AG04450 (cell line): Measurements from ENCODE around the gene EEIG1. TPM values are rescaled to one million over a fixed set of nuclear protein-coding genes. Genes with fewer than 3 reads are reported as not detected.

Experiments
- CTCF ChIA-PET: fragments of 300-600, 350-600 bp; formaldehyde crosslinking; extraction: SDS; loops from one replicate; lab custom pipeline; 2022; ENCODE audit warnings: antibody characterized with exemption, inconsistent platforms; lab: Charles Lee
- POLR2A ChIA-PET: fragments of 350-600 bp; formaldehyde crosslinking; extraction: SDS; loops from one replicate; lab custom pipeline; 2021; ENCODE audit warnings: antibody characterized with exemption, inconsistent platforms; lab: Yijun Ruan, JAX
- DNase-seq: peaks from one replicate; pipeline ENCODE4 v3.0.0-alpha.2; 2011; ENCODE audit warnings: low read depth, low spot score
- H3K27ac ChIP-seq: one replicate; pipeline ENCODE4 v1.5.1; 2012; ENCODE audit warnings: low read depth, low read length, control low read depth
- H3K27me3 ChIP-seq: one replicate; pipeline ENCODE4 v1.6.0; 2012; ENCODE audit warnings: low read length; ENCODE audit not compliant: control insufficient read depth, insufficient read depth
- H3K4me3 ChIP-seq: 2 replicates; pipeline ENCODE4 v1.5.1; 2011; ENCODE audit warnings: mild to moderate bottlenecking, low read depth, low read length, control low read depth
- H3K9me3 ChIP-seq: 2 replicates; pipeline ENCODE4 v1.5.1; 2012; ENCODE audit warnings: low read length; ENCODE audit not compliant: control insufficient read depth, insufficient read depth
- polyA plus RNA-seq: library from polyadenylated mRNA; depleted of rRNA; stranded (reverse); fragments of >200 nt; gene quantifications from 2 replicates; pipeline ENCODE4 v1.2.3, GENCODE V29; 2011
- TF ChIP-seq, protein P1 (sequence below): IDR thresholded peaks from 2 replicates; pipeline ENCODE4 v1.5.1; 2011; ENCODE audit warnings: low read depth, low read length, control low read depth, inconsistent platforms

EEIG1 gene
- polyA plus RNA-seq, 1 experiment = 8.3 TPM

GRCh38 chr9:127976498-127976897, 4.3 kb downstream of the EEIG1 start:
- H3K27me3 ChIP-seq = no peaks in the 10 kb centered on the region
- ChIA-PET POLR2A (no interaction called here), CTCF (interaction anchor here (1.2 kb wide), 1 partner anchor 34 kb away, joined by 6 read pairs; no protein-coding TSS in a partner anchor)
- no peak overlapping the region for H3K4me3 ChIP-seq
- no peak overlapping the region for H3K27ac ChIP-seq
- TF ChIP-seq, protein P1, sequence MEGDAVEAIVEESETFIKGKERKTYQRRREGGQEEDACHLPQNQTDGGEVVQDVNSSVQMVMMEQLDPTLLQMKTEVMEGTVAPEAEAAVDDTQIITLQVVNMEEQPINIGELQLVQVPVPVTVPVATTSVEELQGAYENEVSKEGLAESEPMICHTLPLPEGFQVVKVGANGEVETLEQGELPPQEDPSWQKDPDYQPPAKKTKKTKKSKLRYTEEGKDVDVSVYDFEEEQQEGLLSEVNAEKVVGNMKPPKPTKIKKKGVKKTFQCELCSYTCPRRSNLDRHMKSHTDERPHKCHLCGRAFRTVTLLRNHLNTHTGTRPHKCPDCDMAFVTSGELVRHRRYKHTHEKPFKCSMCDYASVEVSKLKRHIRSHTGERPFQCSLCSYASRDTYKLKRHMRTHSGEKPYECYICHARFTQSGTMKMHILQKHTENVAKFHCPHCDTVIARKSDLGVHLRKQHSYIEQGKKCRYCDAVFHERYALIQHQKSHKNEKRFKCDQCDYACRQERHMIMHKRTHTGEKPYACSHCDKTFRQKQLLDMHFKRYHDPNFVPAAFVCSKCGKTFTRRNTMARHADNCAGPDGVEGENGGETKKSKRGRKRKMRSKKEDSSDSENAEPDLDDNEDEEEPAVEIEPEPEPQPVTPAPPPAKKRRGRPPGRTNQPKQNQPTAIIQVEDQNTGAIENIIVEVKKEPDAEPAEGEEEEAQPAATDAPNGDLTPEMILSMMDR = no peak
- no peaks in the 10 kb centered on the region; the same call in 1 of the 2 replicates for H3K9me3 ChIP-seq
- DNase-seq = no peak

GRCh38 chr9:127975376-127976315, 5.1 kb downstream of the EEIG1 start:
- POLR2A ChIA-PET = no interaction called here
- H3K4me3 ChIP-seq = no peak overlapping the region
- DNase-seq = no peak

DNA sequence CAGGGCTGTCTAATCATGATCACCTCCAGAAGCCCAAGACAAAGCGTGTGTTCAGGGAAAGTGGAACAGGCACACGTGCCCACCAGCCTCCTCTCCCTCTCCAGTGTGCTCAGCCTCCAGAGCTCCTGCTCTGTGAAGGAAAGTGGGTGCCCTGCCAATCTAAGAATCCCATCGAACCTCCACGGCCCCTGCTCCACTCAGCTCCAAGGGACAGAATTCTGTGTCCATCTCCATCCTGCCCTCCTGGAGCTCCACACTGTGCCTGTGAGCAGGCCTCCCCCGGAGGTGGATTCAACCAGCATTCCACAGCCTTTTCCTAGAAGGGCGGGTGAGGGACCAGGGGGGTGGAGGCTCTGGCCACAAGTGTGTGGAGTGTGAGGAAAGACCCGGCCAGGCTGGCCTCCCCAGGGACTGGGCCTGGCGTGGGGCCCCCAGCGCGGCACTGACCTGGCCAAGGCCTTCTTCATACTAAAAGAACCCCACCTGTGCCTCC, 6.0 kb downstream of the EEIG1 start:
- ChIA-PET CTCF (interaction anchor here (1.0 kb wide), 1 partner anchor 143 kb away, joined by 4 read pairs; no protein-coding TSS in a partner anchor), POLR2A (interaction anchor here (0.5 kb wide), 1 partner anchor 45 kb away, joined by 3 read pairs; no protein-coding TSS in a partner anchor)
- H3K27ac ChIP-seq = no peak overlapping the region
- no peaks in the 10 kb centered on the region for H3K27me3 ChIP-seq
- H3K4me3 ChIP-seq = no peak overlapping the region
- no peak for DNase-seq
- TF ChIP-seq, protein P1 = no peak
- no peaks in the 10 kb centered on the region; the same call in 1 of the 2 replicates for H3K9me3 ChIP-seq

More at GRCh38 chr9:127975376-127976315, 5.1 kb downstream of the EEIG1 start:
- CTCF ChIA-PET = interaction anchor here (1.0 to 1.2 kb wide), 2 partner anchors 33 to 142 kb away, joined by 4 to 6 read pairs; no protein-coding TSS in a partner anchor
- no peaks in the 10 kb centered on the region for H3K27me3 ChIP-seq
- H3K27ac ChIP-seq = no peak overlapping the region
- TF ChIP-seq, protein P1 = no peak
- no peaks in the 10 kb centered on the region; the same call in 1 of the 2 replicates for H3K9me3 ChIP-seq

DNA sequence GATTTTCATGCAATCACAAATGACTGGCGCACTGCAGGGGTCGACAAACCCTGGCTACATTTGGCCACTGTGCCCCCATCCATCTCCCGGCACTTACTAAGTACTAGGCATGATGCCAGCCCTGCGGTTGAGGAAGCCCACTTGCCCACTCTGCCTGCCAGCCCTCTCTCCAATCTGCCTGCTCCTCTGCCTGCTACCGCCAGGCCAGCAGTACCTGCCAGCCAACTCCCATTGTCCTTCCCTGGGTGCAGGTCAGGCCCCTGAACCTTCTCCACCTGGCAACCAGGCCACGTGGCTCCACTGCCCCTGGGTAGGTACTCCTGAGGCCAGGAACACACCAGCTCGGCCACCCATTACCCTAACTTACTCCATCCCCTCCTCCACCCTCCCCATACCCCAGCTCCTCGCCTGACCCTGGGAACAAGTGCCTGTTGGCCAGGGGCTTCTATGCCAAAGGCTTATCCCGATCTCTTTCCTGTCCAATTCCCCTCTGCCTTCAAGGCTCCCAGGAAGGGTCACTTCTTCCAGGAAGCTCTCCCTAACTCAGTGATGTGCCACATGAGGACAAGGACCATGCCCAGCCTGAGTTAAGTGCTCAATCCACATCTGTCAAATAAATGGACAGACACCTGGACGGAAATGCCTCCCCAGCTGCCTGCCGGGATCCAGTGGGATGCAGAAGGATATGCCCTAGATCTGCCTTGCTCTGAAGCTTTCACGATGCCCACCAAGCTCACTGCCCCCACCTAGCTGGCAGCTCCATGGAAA, 6.6 kb downstream of the EEIG1 start:
- no peaks in the 10 kb centered on the region for H3K27me3 ChIP-seq
- TF ChIP-seq, protein P1 = no peak
- no peak overlapping the region for H3K4me3 ChIP-seq
- ChIA-PET CTCF (interaction anchor here (1.0 kb wide), 1 partner anchor 143 kb away, joined by 4 read pairs; no protein-coding TSS in a partner anchor), POLR2A (interaction anchor here (0.5 kb wide), 1 partner anchor 45 kb away, joined by 3 read pairs; no protein-coding TSS in a partner anchor)
- no peaks in the 10 kb centered on the region; the same call in 1 of the 2 replicates for H3K9me3 ChIP-seq
- DNase-seq = no peak
- no peak overlapping the region for H3K27ac ChIP-seq
